ENCODE data around the gene INHBE.
A peak's percentile ranks its signal among the peaks of the same experiment; 100 is the strongest.
"Not testable (repeated sequence)": the region's sequence is repeated elsewhere in the genome, so short reads cannot be mapped to it uniquely, and the experiment has no call there.

INHBE gene, protein sequence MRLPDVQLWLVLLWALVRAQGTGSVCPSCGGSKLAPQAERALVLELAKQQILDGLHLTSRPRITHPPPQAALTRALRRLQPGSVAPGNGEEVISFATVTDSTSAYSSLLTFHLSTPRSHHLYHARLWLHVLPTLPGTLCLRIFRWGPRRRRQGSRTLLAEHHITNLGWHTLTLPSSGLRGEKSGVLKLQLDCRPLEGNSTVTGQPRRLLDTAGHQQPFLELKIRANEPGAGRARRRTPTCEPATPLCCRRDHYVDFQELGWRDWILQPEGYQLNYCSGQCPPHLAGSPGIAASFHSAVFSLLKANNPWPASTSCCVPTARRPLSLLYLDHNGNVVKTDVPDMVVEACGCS

DNA sequence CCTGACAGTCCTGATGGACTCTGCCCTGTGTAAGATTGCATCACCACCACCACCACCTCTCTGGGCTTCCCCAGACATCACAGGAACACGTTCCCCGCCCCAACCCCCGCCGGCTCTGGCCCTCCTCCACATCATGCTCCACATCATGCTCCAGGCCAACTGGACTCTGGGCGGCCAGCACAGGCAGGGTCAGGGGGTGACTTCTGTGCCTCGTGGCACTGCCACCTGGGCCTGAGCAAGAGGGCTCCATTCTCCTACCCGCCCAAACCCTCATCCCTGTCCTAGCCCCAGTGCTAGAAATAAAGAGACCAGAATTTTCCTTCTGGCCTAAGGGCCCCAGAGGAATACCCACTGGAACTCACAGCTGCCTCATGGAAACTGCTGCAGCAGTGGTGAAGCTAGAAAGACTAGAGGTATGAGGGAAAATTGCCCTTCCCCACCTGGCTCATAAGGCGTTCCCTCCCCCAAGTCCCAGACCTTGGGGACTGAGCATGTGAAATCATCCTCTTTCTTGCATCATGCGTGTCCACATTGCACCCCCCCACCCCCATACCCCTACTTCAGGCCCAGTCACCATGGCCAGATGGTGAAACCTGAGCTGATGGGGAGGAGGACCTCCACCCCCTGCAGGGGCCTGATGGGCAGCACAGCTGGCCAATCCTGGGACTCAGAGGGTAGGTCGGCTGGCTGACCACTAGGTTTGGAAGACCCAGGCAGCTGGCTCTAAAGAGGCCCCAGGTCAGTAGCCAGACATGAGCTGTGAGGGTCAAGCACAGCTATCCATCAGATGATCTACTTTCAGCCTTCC is at the start of gene INHBE:
Gene INHBE (plus strand): TSS at position 742 of the 808 bp plus-strand sequence. CDS start 230 bp downstream, outside the sequence.
- no peak for DNase-seq

GRCh38 chr12:57410534-57410933 is 44.6 kb upstream of the INHBE start:
- DNase-seq = no peak

DNA sequence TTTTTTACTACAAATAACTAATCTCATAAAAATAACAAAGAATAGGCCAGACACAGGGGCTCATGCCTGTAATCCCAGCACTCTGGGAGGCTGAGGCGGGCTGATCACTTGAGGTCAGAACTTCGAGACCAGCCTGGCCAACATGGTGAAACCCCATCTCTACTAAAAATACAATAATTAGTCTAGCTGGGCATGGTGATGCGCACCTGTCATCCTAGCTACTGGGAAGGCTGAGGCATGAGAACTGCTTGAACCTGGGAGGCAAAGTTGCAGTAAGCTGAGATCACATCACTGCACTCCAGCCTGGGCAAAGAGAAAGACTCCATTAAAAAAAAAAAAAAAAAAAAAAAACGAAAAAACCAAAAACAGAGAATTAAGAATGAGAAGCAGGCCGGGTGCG is 40.9 kb upstream of the INHBE start:
- not testable (repeated sequence) for DNase-seq

DNA sequence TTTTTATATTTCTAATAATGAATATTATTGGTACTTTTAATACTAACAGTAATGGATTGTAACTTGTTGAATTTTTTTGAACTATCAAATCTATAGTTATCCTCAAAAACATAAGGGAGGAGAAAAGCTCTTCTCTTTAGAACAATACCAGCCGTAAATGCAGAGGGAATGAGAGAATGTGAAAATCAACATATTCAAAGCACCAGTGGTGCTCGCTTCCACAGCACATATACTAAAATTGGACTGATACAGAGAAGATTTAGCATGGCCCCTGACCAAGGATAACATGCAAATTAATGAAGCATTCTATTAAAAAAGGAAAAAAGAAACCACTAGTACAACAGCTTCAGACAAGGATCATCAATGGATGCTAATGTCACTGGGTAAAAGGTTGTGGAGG is 40.0 kb upstream of the INHBE start:
- DNase-seq = no peak

DNA sequence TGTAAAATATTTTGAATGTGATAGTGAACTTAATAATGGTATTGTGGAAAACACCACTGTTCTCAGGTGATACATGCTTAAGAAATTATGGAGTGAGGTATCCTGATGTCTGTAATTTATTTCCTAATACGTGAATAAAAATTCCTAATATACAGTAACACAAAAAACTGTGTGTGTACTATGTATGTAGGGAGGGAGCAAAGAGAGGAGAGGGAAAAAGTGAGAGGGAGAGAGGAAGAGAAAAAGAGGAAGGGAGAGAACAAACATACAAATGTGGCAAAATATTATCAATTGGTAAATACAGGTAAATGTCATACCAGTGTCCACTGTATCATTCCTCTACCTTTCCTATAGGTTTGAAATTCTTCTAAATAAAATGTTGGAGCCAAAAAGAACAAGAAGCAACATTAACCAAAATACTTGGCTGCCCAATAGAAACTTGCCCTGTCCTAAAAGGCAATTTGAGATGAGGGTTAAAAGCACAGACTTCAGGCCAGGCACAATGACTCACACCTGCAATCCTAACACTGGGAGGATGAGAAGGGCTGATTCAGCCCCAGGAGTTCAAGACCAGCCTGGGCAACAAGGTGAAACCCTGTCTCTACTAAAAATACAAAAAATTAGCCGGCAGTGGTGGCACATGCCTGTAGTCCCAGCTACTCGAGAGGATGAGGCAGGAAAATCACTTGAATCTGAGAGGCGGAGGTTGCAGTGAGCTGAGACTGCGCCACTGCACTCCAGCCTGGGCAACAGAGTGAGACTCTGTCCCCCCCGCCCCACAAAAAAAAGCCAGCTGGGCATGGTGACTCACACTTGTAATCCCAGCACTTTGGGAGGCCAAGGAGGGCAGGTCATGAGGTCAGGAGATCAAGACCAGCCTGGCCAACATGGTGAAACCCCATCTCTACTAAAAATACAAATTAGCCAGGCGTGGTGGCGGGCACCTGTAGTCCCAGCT is 38.8 kb upstream of the INHBE start:
- no peak for DNase-seq

DNA sequence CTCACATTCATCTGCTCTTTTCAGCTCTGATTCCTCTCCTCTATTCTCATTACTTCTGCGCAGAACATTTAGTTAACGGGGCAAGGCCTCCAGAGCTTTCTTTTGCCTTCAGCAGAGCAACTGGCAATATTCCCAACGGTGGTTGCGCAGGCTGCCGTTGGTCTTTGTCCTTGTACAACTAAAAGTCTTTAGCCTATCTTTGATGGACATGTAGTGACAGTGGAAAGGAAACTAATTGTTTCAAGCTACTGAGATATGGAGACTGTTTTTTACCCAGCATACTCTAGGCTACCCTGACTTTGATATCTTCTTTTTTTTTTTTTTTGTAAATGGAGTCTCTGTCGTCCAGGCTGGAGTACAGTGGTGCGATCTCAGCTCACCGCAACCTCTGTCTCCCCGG is 36.9 kb upstream of the INHBE start:
- DNase-seq = no peak

DNA sequence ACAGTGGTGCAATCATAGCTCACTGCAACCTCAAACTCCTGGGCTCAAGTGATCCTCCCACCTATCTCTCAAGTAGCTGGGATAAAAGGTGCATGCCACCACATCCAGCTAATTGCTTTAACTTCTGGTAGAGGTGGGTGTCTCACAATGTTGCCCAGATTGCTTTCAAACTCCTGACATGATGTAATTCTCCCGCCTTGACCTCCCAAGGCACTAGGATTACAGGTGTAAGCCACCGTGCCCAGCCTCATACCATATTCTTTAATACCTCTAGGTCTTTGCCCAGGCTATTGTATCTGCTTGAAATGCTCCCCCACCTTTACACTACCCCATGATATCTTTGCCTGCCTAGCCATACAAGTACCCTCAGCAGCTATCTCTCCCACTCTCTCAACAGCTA is 35.6 kb upstream of the INHBE start:
- DNase-seq = no peak

- DNase-seq = no peak
These were observed 34.6 kb upstream of the INHBE start for GRCh38 chr12:57420482-57420881.

- not testable (repeated sequence) for DNase-seq
These were observed 28.2 kb upstream of the INHBE start for GRCh38 chr12:57426948-57427347.

GRCh38 chr12:57428965-57429364 is 26.1 kb upstream of the INHBE start:
- no peak for DNase-seq

DNA sequence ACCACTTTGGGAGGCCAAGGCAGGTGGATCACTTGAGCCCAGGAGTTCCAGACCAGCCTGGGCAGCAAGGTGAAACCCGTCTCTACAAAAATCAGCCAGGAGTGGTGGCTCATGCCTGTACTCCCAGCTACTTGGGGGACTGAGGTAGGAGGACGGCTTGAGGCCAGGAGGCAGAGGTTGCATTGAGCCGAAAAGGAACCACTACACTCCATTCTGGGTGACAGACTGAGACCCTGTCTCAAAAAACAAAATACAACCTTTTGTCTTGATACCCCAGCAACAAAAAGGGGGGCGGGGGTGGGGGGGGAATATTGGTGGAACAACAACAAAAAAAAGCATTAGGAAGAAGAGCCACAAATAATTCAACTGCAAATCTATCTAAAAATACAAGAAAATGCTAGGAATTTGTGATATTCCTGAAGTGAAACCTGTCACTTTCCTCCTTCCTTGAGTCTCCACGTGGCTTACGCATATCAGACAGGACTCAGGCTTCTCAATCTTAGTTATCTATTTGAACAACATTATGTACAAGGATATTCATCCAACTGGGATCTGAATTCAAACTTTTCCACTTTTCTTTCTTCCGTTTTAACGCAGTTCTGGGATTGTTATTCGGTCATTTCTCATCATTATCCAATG is 25.5 kb upstream of the INHBE start:
- no peak for DNase-seq

DNA sequence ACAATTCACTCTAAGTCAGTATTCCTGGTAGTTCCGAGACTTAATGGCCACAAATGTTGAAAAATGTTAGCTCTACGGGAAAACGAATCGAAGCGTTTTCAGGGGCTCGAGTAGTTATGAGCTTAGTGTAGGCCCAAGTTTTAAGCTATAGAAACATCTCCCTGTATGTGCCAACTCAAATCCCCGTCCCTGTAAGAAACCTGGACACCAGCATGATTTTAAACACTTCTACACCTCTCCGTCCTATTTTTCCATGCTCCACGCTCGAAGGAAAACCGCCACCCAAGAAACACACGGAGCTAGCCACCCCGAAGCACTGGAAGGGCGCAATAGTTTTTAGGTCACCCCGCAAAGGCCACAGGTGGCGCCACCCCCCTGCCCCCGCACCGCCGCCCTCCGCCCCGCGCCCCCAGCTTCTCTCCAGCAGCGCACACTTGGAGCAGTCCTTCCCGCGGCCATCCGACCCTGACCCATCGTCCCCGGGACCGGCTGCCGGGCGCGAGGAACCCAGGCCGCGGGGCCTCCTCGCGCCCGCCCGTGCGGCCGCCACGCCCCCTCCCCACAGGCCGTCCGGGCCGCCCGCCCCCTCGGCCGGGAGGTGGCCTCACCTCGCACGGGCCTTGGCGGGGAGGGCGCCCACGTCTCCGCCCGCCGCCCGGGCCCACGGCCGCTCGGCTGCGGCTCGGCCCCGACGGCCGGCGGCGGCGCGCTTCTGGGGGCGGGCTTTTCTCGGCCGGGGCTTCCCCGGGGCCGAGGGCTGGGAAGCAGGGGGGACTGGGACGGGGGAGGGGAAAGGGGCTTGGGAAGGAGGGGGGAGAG is 24.8 kb upstream of the INHBE start:
- DNase-seq = peak; percentile 53

DNA sequence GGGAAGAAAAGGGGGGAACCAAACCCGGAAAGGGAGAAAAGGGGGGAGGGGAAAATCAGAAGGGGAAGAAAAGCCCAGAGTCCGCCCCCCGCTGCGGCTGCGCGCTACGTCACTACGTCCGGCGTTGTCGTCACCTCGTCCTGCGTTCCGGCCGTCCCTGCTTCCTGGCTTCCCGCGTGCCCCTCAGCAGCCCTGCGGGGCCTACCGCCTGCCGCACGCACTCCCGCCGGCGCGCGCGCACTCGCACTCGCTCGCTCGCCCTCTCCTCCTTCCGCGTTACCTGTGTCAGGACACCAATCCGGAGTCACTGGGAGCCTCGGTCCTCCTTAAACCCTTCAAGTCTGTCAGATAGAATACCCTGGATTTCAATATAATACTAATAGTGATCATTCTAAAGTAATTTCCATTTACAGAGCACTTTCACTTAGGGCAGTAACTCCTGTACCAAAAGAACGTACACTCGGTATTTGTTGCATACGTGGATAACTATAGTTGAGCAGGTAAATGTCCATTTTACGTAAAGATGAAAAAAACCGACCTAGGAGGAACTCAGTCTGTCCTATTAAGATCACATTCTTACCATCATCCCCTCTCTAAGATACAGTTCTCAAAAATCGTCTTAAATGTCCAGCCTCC is 24.1 kb upstream of the INHBE start, which contains the start of gene R3HDM2:
Gene R3HDM2 (minus strand): TSS at position 113 of the 636 bp plus-strand sequence. CDS start 120,615 bp downstream, outside the sequence.
- peak; percentile 98 for DNase-seq

- DNase-seq = no peak
These were observed 23.4 kb upstream of the INHBE start for GRCh38 chr12:57431654-57432188.

DNA sequence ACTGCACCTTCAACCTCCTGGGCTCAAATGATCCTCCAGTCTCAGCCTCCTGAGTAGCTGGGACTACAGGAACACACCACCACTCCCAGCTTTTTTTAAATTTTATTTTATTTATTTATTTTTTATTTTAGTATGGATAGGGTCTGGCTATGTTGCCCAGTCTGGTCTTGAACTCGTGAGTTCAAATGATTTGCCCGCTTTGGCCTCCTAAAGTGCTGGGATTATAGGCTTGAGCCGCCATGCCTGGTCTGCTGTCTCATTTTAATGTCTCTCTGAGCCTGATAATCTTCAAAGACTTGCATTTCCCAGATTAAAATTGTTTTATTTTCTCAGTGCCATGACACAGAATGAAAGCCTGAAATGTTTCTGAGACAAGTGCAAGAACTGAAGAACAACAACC is 21.7 kb upstream of the INHBE start:
- DNase-seq = no peak

DNA sequence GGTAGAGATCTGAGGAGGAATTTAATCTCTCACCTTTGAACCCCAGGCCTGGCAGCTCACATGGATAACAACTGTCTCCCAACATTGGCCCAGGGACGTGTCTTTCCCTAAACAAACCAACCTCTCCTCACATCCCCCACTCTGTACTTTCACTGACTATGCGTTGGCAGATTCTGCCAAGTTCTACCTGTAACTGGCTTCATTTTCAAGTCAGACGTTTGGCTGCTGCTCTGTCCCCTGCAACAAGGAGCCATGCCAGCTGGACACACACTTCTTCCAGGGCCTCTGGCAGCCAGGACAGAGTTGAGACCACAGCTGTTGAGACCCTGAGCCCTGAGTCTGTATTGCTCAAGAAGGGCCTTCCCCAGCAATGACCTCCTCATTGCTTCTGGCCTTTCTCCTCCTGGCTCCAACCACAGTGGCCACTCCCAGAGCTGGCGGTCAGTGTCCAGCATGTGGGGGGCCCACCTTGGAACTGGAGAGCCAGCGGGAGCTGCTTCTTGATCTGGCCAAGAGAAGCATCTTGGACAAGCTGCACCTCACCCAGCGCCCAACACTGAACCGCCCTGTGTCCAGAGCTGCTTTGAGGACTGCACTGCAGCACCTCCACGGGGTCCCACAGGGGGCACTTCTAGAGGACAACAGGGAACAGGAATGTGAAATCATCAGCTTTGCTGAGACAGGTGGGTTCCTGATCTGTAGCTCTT is 20.4 kb upstream of the INHBE start, which contains the start of gene INHBC:
Gene INHBC (plus strand): TSS at position 268 of the 707 bp plus-strand sequence. CDS start 103 bp downstream, at position 371.
- DNase-seq = no peak

- no peak for DNase-seq
These were observed 19.8 kb upstream of the INHBE start for GRCh38 chr12:57435293-57435692.

DNA sequence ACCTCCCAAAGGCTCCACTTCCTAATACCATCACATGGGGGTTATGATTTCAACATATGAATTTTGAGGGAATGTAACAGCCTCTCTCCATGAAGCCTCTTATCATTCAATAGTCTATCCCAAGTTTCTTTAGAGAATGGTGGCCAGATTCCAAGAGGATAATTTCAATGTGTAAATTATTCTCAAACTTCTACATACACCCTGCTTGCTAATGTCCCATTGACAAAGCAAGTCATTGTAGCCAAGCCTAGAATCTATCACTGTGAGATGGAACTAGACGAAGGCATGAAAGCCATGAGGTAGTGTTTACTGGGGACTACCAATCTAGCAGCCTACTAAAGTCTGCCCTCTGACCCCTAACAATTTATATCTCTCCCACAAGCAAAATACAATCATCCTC is 16.7 kb upstream of the INHBE start:
- no peak for DNase-seq

DNA sequence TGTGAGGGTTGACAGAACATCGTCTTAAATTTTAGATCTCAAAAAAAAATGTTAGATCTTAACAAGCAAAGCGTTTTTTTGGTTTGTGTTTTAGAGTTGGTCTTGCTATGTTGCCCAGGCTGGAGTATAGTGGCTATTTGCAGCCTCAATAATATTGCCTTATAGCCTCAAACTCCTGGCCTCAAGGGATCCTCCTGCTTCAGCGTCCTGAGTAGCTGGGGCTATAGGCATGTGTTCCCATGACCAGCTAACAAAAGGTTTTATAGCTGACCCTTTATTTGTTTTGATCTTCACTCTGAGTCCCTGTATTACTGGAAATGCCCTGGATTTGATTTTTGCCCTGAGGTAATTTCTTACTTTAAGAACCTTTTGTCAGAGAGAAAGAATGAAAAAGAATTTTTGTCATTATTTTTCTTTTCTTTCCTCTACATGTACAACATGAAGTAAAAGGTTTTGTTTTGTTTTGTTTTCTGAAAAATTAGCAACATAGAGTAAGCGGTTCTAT is 15.3 kb upstream of the INHBE start:
- DNase-seq = no peak

- DNase-seq = not testable (repeated sequence)
These were observed 13.7 kb upstream of the INHBE start for GRCh38 chr12:57441393-57441792.
